HepG2 (cell line): ENCODE data around the gene A2ML1. TPM values are rescaled to one million over a fixed set of nuclear protein-coding genes. Genes with fewer than 3 reads are reported as not detected.

Experiments used
- ATAC-seq: fragments of 200-7000 bp; cut with Tn5 transposase; 3 replicates; pipeline ENCODE4 v1.9.1; 2020; ENCODE audit warnings: mild to moderate bottlenecking, moderate library complexity
- BruUV-seq: library from RNA; stranded (reverse); fragments of 400-500 nt; replicated peaks from 2 replicates; lab custom pipeline; 2021; lab: Mats Ljungman, UMichigan
- CTCF ChIA-PET: fragments of 300-600 bp; formaldehyde crosslinking; extraction: SDS; loops from one replicate; lab custom pipeline; 2021; ENCODE audit warnings: low total read pairs, inconsistent platforms, low intra/inter-chr PET ratio; lab: Yijun Ruan, JAX
- POLR2A ChIA-PET: fragments of 350-600 bp; sonication (Branson Sonifier 250); formaldehyde crosslinking; loops from one replicate; lab custom pipeline; 2020; ENCODE audit warnings: antibody characterized with exemption, inconsistent platforms; lab: Yijun Ruan, JAX
- DNase-seq: peaks from one replicate; pipeline ENCODE4 v3.0.0-alpha.2; 2015; ENCODE audit warnings: low spot score
- FAIRE-seq: peaks from 3 replicates; lab custom pipeline; 2011; peaks lifted over from hg19 to GRCh38; lab: Jason Lieb, UNC
- H2AFZ ChIP-seq: one replicate; pipeline ENCODE4 v1.6.1; 2011; ENCODE audit warnings: low read length, inconsistent platforms
- H3K27ac ChIP-seq: fragments of 300-600 bp; 3 replicates; pipeline ENCODE4 v1.8.0; 2011; ENCODE audit warnings: mixed run types, mild to moderate bottlenecking, mixed read lengths, low read length, inconsistent platforms; ENCODE audit not compliant: insufficient read depth; ENCODE audit errors: extremely low read length
- H3K27me3 ChIP-seq, 2 experiments: fragments of 200-600 bp in 1 of 2; 2 replicates in 1 of 2; 3 replicates in 1 of 2; pipeline versions ENCODE4 v1.6.0 to v1.8.0; 2011; ENCODE audit warnings: low read length in 2 of 2, mild to moderate bottlenecking in 2 of 2, moderate library complexity in 2 of 2, inconsistent platforms in 1 of 2; ENCODE audit not compliant: insufficient read depth in 2 of 2, control insufficient read depth in 1 of 2
- H3K36me3 ChIP-seq, 2 experiments: fragments of 200-600 bp in 1 of 2; replicated peaks in 1 of 2; 2 replicates in 1 of 2; 3 replicates in 1 of 2; pipeline versions ENCODE4 v1.5.1 to v1.8.0; 2011; ENCODE audit warnings: low read length in 2 of 2, inconsistent platforms in 1 of 2; ENCODE audit not compliant: insufficient read depth in 2 of 2, control insufficient read depth in 1 of 2
- H3K4me1 ChIP-seq: 2 replicates; pipeline ENCODE4 v1.5.1; 2012; ENCODE audit warnings: low read length, inconsistent platforms; ENCODE audit not compliant: insufficient read depth
- H3K4me2 ChIP-seq: 2 replicates; pipeline ENCODE4 v1.6.0; 2011; ENCODE audit warnings: low read depth, low read length, inconsistent platforms
- H3K4me3 ChIP-seq, 3 experiments: fragments of 200-600 bp in 1 of 3; sonication (generic), shearing (Covaris generic) in 1 of 3; replicated peaks in 1 of 3; 2 replicates each; pipeline ENCODE4 v1.5.1; 2011 to 2016; ENCODE audit warnings: low read length in 3 of 3, inconsistent platforms in 2 of 3, low read depth in 2 of 3, mild to moderate bottlenecking in 2 of 3, control low read depth in 1 of 3, mixed read lengths in 1 of 3; ENCODE audit not compliant: insufficient read depth in 1 of 3
- H3K79me2 ChIP-seq: one replicate; pipeline ENCODE4 v1.6.1; 2011; ENCODE audit warnings: low read length, inconsistent platforms; ENCODE audit not compliant: insufficient read depth
- H3K9ac ChIP-seq: 2 replicates; pipeline ENCODE4 v1.6.0; 2011; ENCODE audit warnings: mild to moderate bottlenecking, low read depth, low read length, inconsistent platforms; ENCODE audit not compliant: insufficient read depth
- H3K9me3 ChIP-seq: 2 replicates; pipeline ENCODE4 v1.5.1; 2012; ENCODE audit warnings: mild to moderate bottlenecking, low read length
- H4K20me1 ChIP-seq: 2 replicates; pipeline ENCODE4 v1.6.0; 2011; ENCODE audit warnings: inconsistent platforms, mild to moderate bottlenecking, low read length, moderate library complexity; ENCODE audit not compliant: insufficient read depth
- HMGXB4 ChIP-seq, 2 experiments: sonication (generic) in 1 of 2; formaldehyde crosslinking in 1 of 2; IDR thresholded peaks; 2 replicates each; pipeline versions ENCODE4 v1.4.0 to v1.6.1; 2018 to 2020; ENCODE audit warnings: missing genetic modification reagents in 2 of 2, borderline replicate concordance in 1 of 2, low read depth in 1 of 2, mild to moderate bottlenecking in 1 of 2, missing biosample characterization in 1 of 2
- IKZF5 ChIP-seq: IDR thresholded peaks from 2 replicates; pipeline ENCODE4 v1.6.1; 2018; ENCODE audit warnings: missing genetic modification reagents, mild to moderate bottlenecking, missing compliant biosample characterization
- MIXL1 ChIP-seq: IDR thresholded peaks from 2 replicates; pipeline ENCODE4 v1.6.1; 2016
- NFRKB ChIP-seq: fragments of 450-650 bp; IDR thresholded peaks from 2 replicates; pipeline ENCODE4 v1.6.1; 2017
- SCMH1 ChIP-seq: sonication (generic); formaldehyde crosslinking; IDR thresholded peaks from 2 replicates; pipeline ENCODE4 v1.9.0; 2021; ENCODE audit warnings: missing genetic modification reagents, mild to moderate bottlenecking, borderline replicate concordance
- SP2 ChIP-seq: sonication (generic); formaldehyde crosslinking; IDR thresholded peaks from 2 replicates; pipeline ENCODE4 v1.5.1; 2020; ENCODE audit warnings: mild to moderate bottlenecking, missing genetic modification reagents
- TAF1 ChIP-seq: sonication (generic); formaldehyde crosslinking; IDR thresholded peaks from 2 replicates; pipeline ENCODE4 v1.4.0; 2020; ENCODE audit warnings: missing genetic modification reagents
- ZBTB26 ChIP-seq: IDR thresholded peaks from 2 replicates; pipeline ENCODE4 v1.6.1; 2016; ENCODE audit warnings: missing compliant biosample characterization, missing genetic modification reagents, borderline replicate concordance
- ZBTB39 ChIP-seq: sonication (generic); formaldehyde crosslinking; IDR thresholded peaks from 2 replicates; pipeline ENCODE4 v1.5.0; 2020; ENCODE audit warnings: missing genetic modification reagents
- ZBTB7A ChIP-seq: sonication (generic); formaldehyde crosslinking; IDR thresholded peaks from 2 replicates; pipeline ENCODE4 v1.8.0; 2022; ENCODE audit warnings: mild to moderate bottlenecking, missing genetic modification reagents
- ZIK1 ChIP-seq: sonication (generic); formaldehyde crosslinking; IDR thresholded peaks from 2 replicates; pipeline ENCODE4 v1.5.0; 2020; ENCODE audit warnings: mild to moderate bottlenecking, low read depth, missing genetic modification reagents, borderline replicate concordance
- ZNF44 ChIP-seq: sonication (generic); formaldehyde crosslinking; IDR thresholded peaks from 2 replicates; pipeline ENCODE4 v1.5.1; 2020; ENCODE audit warnings: mild to moderate bottlenecking, missing genetic modification reagents
- ZNF513 ChIP-seq: sonication (generic); formaldehyde crosslinking; conservative IDR thresholded peaks from 2 replicates; pipeline ENCODE4 v1.5.0; 2020; ENCODE audit warnings: missing genetic modification reagents
- ZNF652 ChIP-seq: IDR thresholded peaks from 2 replicates; pipeline ENCODE4 v1.6.1; 2016; ENCODE audit warnings: low read depth, borderline replicate concordance
- ZNF737 ChIP-seq: sonication (generic); formaldehyde crosslinking; IDR thresholded peaks from 2 replicates; pipeline ENCODE4 v1.5.0; 2020; ENCODE audit warnings: missing genetic modification reagents, mild to moderate bottlenecking, borderline replicate concordance
- ZSCAN31 ChIP-seq: sonication (generic); formaldehyde crosslinking; IDR thresholded peaks from 2 replicates; pipeline ENCODE4 v1.5.0; 2020; ENCODE audit warnings: low read depth, mild to moderate bottlenecking, missing genetic modification reagents
- WGBS: methylation state at CpG from one replicate; pipeline ENCODE4 v1.1.6; 2017; ENCODE audit warnings: low lambda C conversion rate; 5-methylcytosine and 5-hydroxymethylcytosine counted together
- in situ Hi-C: cut with HindIII; loops from 2 replicates; pipeline ENCODE4 v1.10.0; 2017; ENCODE audit warnings: low pct_unique_long_range_greater_than_20kb; ENCODE audit not compliant: extremely low pct_ligation_motif_present
- intact Hi-C: fragments of 100-400 bp; cut with micrococcal nuclease; formaldehyde crosslinking; loops from one replicate; pipeline ENCODE4 v1.10.0; 2022; ENCODE audit not compliant: unreplicated experiment
- polyA plus RNA-seq, 8 experiments: library from polyadenylated mRNA; depleted of rRNA in 3 of 8; stranded (reverse) in 7 of 8; unstranded in 1 of 8; fragments of >200 nt; fragmentation: Illumina TruSeq in 4 of 8; extraction: Trizol in 4 of 8; gene quantifications; 2 replicates each; pipeline versions ENCODE4 v1.2.1 to v1.2.3, GENCODE V29; 2011 to 2016; ENCODE audit warnings: low read depth in 4 of 8, missing spikeins in 1 of 8, mixed read lengths in 1 of 8; ENCODE audit not compliant: insufficient read depth in 1 of 8
- total RNA-seq, 5 experiments: library from RNA; depleted of rRNA; stranded (reverse); fragments of >200 nt; fragmentation: Illumina TruSeq; extraction: Trizol; gene quantifications; 2 replicates each; pipeline ENCODE4 v1.2.3, GENCODE V29; 2016; ENCODE audit warnings: low read depth in 1 of 5

A2ML1 gene
- total and polyA plus RNA-seq, 2 of the 13 experiments (the other 11 are each of a cell fraction or from before 2014, with no cell fraction given): not detected

- BruUV-seq: no TSS peak
- FAIRE-seq (no peak), DNase-seq (no peak), ATAC-seq (no peak)
- Histone ChIP-seq H3K36me3 (no peaks in the 10 kb centered on the region), H3K27ac (no peak overlapping the region), H4K20me1 (no peaks in the 10 kb centered on the region), H3K9me3 (no peaks in the 10 kb centered on the region), H3K9ac (no peak overlapping the region), H3K27me3 (peaks cover 0 to 2% of the 10 kb centered on the region in 2 experiments; a peak in 3 of 5 replicates), H3K79me2 (no peaks in the 10 kb centered on the region), H3K4me1 (no peaks in the 10 kb centered on the region), H3K4me2 (no peak overlapping the region), H3K4me3 (no peak overlapping the region), H2AFZ (no peak overlapping the region)
- in situ Hi-C loops: no loop called here
- CTCF ChIA-PET: no interaction called here
- 2% methylated on average over 3 of the region's 3 CpGs for WGBS
- intact Hi-C loops: no loop called here
- POLR2A ChIA-PET: no interaction called here
- TF ChIP-seq ZIK1 (CRISPR knock-in tag) (no peak), ZBTB26 (no peak), ZBTB39 (CRISPR knock-in tag) (no peak), ZNF652 (CRISPR knock-in tag) (no peak), IKZF5 (CRISPR knock-in tag) (no peak), MIXL1 (CRISPR knock-in tag) (no peak), TAF1 (CRISPR knock-in tag) (no peak), HMGXB4 (CRISPR knock-in tag; IDR thresholded peaks at IDR 0.05; ENCODE audit: borderline replicate concordance in 1 of 2, low read depth in 1 of 2) (no peak), ZSCAN31 (CRISPR knock-in tag) (no peak), ZBTB7A (CRISPR knock-in tag) (no peak), ZNF513 (CRISPR knock-in tag) (no peak), ZNF44 (CRISPR knock-in tag) (no peak), NFRKB (no peak), ZNF737 (CRISPR knock-in tag) (no peak), SCMH1 (no peak), SP2 (CRISPR knock-in tag) (no peak)
Observed at GRCh38 chr12:8821591-8821990, 830 bp upstream of the A2ML1 start.
